Spinal cord (tissue), 10 donors: ENCODE results near the gene RACGAP1. TPM values are rescaled to one million over a fixed set of nuclear protein-coding genes. Genes with fewer than 3 reads are reported as not detected.

Experiments used
- DNase-seq, 6 donors: peaks; one replicate each; pipeline versions ENCODE4 v3.0.0 to v3.0.0-alpha.2; 2013 to 2015; ENCODE audit warnings: low spot score in 6 of 6, low read depth in 4 of 6
- H3K27ac ChIP-seq: one replicate; pipeline ENCODE4 v1.5.1; 2013; ENCODE audit warnings: low read depth, low read length, control low read depth
- H3K27me3 ChIP-seq: one replicate; pipeline ENCODE4 v1.6.1; 2013; ENCODE audit warnings: low read length; ENCODE audit not compliant: control insufficient read depth, insufficient read depth
- H3K36me3 ChIP-seq: one replicate; pipeline ENCODE4 v1.6.1; 2013; ENCODE audit warnings: low read length; ENCODE audit not compliant: control insufficient read depth, insufficient read depth
- H3K4me1 ChIP-seq: one replicate; pipeline ENCODE4 v1.6.1; 2013; ENCODE audit warnings: low read length; ENCODE audit not compliant: control insufficient read depth, insufficient read depth
- H3K4me3 ChIP-seq: one replicate; pipeline ENCODE4 v1.5.1; 2013; ENCODE audit warnings: low read depth, low read length, control low read depth
- H3K9me3 ChIP-seq: one replicate; pipeline ENCODE4 v1.6.1; 2013; ENCODE audit warnings: low read length; ENCODE audit not compliant: control insufficient read depth, insufficient read depth
- WGBS: methylation state at CpG from one replicate; pipeline ENCODE4 v1.1.5; 2013; ENCODE audit warnings: missing lambda C conversion rate; ENCODE audit not compliant: insufficient coverage; 5-methylcytosine and 5-hydroxymethylcytosine counted together
- polyA plus RNA-seq, 2 donors: library from polyadenylated mRNA; unstranded; fragments of 120-200 nt; gene quantifications; one replicate each; pipeline ENCODE4 v1.2.1, GENCODE V29; 2013; ENCODE audit not compliant: insufficient read length in 2 of 2
- total RNA-seq, 2 donors: library from RNA; depleted of rRNA in 1 of 2; stranded (reverse); fragments of 120-200 nt in 1 of 2; fragments of >200 nt in 1 of 2; gene quantifications; one replicate each; pipeline versions ENCODE4 v1.2.3 to v1.2.4, GENCODE V29; 2013 to 2014
- donor health status: healthy.

The RACGAP1 gene
- total and polyA plus RNA-seq, 4 donors: 32.1 to 46.2 (median 40.6) TPM

GRCh38 chr12:49945394-49946080 is 79.8 kb downstream of the RACGAP1 start:
- WGBS: 6% methylated on average over 28 of the region's 28 CpGs
- DNase-seq: peak in 5 of 6 donors; percentile 38 to 85 (median 45)
- no peaks in the 10 kb centered on the region for H3K9me3 ChIP-seq
- H3K27me3 ChIP-seq: no peaks in the 10 kb centered on the region
- no peaks in the 10 kb centered on the region for H3K36me3 ChIP-seq
- peaks cover 17% of the 10 kb centered on the region for H3K4me1 ChIP-seq
- H3K27ac ChIP-seq: no peak overlapping the region
- H3K4me3 ChIP-seq: peak overlapping the region; percentile 13

- Histone ChIP-seq H3K4me3 (no peak overlapping the region), H3K27me3 (no peaks in the 10 kb centered on the region), H3K36me3 (no peaks in the 10 kb centered on the region), H3K4me1 (peaks cover 17% of the 10 kb centered on the region), H3K9me3 (no peaks in the 10 kb centered on the region), H3K27ac (no peak overlapping the region)
- WGBS: 83% methylated on average over 1 of the region's 3 CpGs
- no peak for DNase-seq
Measured at GRCh38 chr12:49944718-49945117, 80.6 kb downstream of the RACGAP1 start.

GRCh38 chr12:49944046-49944445 is 81.2 kb downstream of the RACGAP1 start:
- DNase-seq: no peak
- Histone ChIP-seq H3K9me3 (no peaks in the 10 kb centered on the region), H3K4me3 (no peak overlapping the region), H3K27me3 (no peaks in the 10 kb centered on the region), H3K27ac (no peak overlapping the region), H3K36me3 (no peaks in the 10 kb centered on the region), H3K4me1 (peaks cover 17% of the 10 kb centered on the region)
- WGBS: 73% methylated on average over 4 of the region's 5 CpGs

GRCh38 chr12:49943625-49943960 is 81.7 kb downstream of the RACGAP1 start:
- Histone ChIP-seq H3K27ac (no peak overlapping the region), H3K4me3 (no peak overlapping the region), H3K4me1 (peaks cover 17% of the 10 kb centered on the region), H3K9me3 (no peaks in the 10 kb centered on the region), H3K27me3 (no peaks in the 10 kb centered on the region), H3K36me3 (no peaks in the 10 kb centered on the region)
- peak in 1 of 6 donors; percentile 79 for DNase-seq
- 27% methylated on average over 1 of the region's 1 CpG for WGBS

- H3K9me3 ChIP-seq: no peaks in the 10 kb centered on the region
- no peak overlapping the region for H3K4me3 ChIP-seq
- peaks cover 17% of the 10 kb centered on the region for H3K4me1 ChIP-seq
- DNase-seq: no peak
- H3K27ac ChIP-seq: no peak overlapping the region
- no peaks in the 10 kb centered on the region for H3K36me3 ChIP-seq
- no peaks in the 10 kb centered on the region for H3K27me3 ChIP-seq
- 61% methylated on average over 12 of the region's 14 CpGs for WGBS
Measured at GRCh38 chr12:49942921-49943624, 82.2 kb downstream of the RACGAP1 start.

- Histone ChIP-seq H3K27me3 (no peaks in the 10 kb centered on the region), H3K9me3 (no peaks in the 10 kb centered on the region), H3K27ac (no peak overlapping the region), H3K36me3 (no peaks in the 10 kb centered on the region), H3K4me1 (peaks cover 17% of the 10 kb centered on the region), H3K4me3 (no peak overlapping the region)
- WGBS: 90% methylated on average over 2 of the region's 3 CpGs
- no peak for DNase-seq
Measured at GRCh38 chr12:49942512-49942893, 82.8 kb downstream of the RACGAP1 start.

- no peaks in the 10 kb centered on the region for H3K9me3 ChIP-seq
- no peaks in the 10 kb centered on the region for H3K36me3 ChIP-seq
- WGBS: 85% methylated on average over 9 of the region's 13 CpGs
- H3K27ac ChIP-seq: no peak overlapping the region
- no peaks in the 10 kb centered on the region for H3K27me3 ChIP-seq
- peaks cover 17% of the 10 kb centered on the region for H3K4me1 ChIP-seq
- no peak overlapping the region for H3K4me3 ChIP-seq
- no peak for DNase-seq
Measured at GRCh38 chr12:49941556-49942511, 83.5 kb downstream of the RACGAP1 start.

GRCh38 chr12:49939707-49940106 is 85.6 kb downstream of the RACGAP1 start:
- no peak for DNase-seq
- 80% methylated on average over 1 of the region's 1 CpG for WGBS
- no peaks in the 10 kb centered on the region for H3K9me3 ChIP-seq
- no peak overlapping the region for H3K4me3 ChIP-seq
- peaks cover 11% of the 10 kb centered on the region for H3K4me1 ChIP-seq
- H3K27ac ChIP-seq: no peak overlapping the region
- no peaks in the 10 kb centered on the region for H3K36me3 ChIP-seq
- no peaks in the 10 kb centered on the region for H3K27me3 ChIP-seq

- peaks cover 11% of the 10 kb centered on the region for H3K4me1 ChIP-seq
- H3K4me3 ChIP-seq: no peak overlapping the region
- H3K27me3 ChIP-seq: no peaks in the 10 kb centered on the region
- H3K9me3 ChIP-seq: no peaks in the 10 kb centered on the region
- no peak for DNase-seq
- no peak overlapping the region for H3K27ac ChIP-seq
- H3K36me3 ChIP-seq: no peaks in the 10 kb centered on the region
Measured at GRCh38 chr12:49939307-49939706, 86.0 kb downstream of the RACGAP1 start.
